Measurements from ENCODE around the gene HOXC4. TPM values are rescaled to one million over a fixed set of nuclear protein-coding genes. Genes with fewer than 3 reads are reported as not detected.

HOXC4 gene
- total RNA-seq, 1 experiment from 2014 or later: 9.6 TPM

- Histone ChIP-seq H3K4me3 (ENCODE audit: low read depth, low read length, poor library complexity, severe bottlenecking) (peak overlapping the region; percentile 55), H3K27me3 (replicated peaks; ENCODE audit: insufficient read depth, low read depth, low read length, poor library complexity) (no peaks in the 10 kb centered on the region), H3K4me1 (ENCODE audit: insufficient read depth, low read length, poor library complexity, severe bottlenecking) (peaks cover 34% of the 10 kb centered on the region), H3K36me3 (ENCODE audit: insufficient read depth, low read length, poor library complexity, severe bottlenecking) (no peaks in the 10 kb centered on the region), H3K9me3 (ENCODE audit: low read depth, low read length, poor library complexity, severe bottlenecking) (no peaks in the 10 kb centered on the region), H3K27ac (ENCODE audit: low read depth, low read length, poor library complexity, severe bottlenecking) (no peak overlapping the region)
- BruUV-seq (replicated peaks): no TSS peak
- TF ChIP-seq CTCF (conservative IDR thresholded peaks at IDR 0.05; ENCODE audit: low read depth, low read length): no peak
- TF ChIP-seq EZH2 (IDR thresholded peaks at IDR 0.05; ENCODE audit: borderline replicate concordance, low read depth, low read length, poor library complexity, severe bottlenecking): no peak
- CTCF ChIA-PET: interaction anchor here (0.7 to 1.2 kb wide), 2 partner anchors 57 to 155 kb away, joined by 3 read pairs; no protein-coding TSS in a partner anchor
- intact Hi-C loops (cut with micrococcal nuclease; ENCODE audit: unreplicated experiment): no loop called here
- POLR2A ChIA-PET (ENCODE audit: low non-redundant PET): no interaction called here
- peak; percentile 33 for DNase-seq (ENCODE audit: low spot score)
Observed at GRCh38 chr12:54052438-54053002, 1.1 kb upstream of the HOXC4 start.

- BruUV-seq (replicated peaks): no TSS peak
- intact Hi-C loops (cut with micrococcal nuclease; ENCODE audit: unreplicated experiment): no loop called here
- no peaks in the 10 kb centered on the region for H3K27me3 ChIP-seq (replicated peaks; ENCODE audit: insufficient read depth, low read depth, low read length, poor library complexity)
- DNase-seq (ENCODE audit: low spot score): no peak
- peaks cover 34% of the 10 kb centered on the region for H3K4me1 ChIP-seq (ENCODE audit: insufficient read depth, low read length, poor library complexity, severe bottlenecking)
- ChIA-PET POLR2A (ENCODE audit: low non-redundant PET) (interaction anchor here (0.7 kb wide), 1 partner anchor 36 kb away, joined by 4 read pairs; no protein-coding TSS in a partner anchor), CTCF (interaction anchor here (0.6 to 2.1 kb wide), 4 partner anchors 139 to 155 kb away, joined by 3 to 7 read pairs (median 4); no protein-coding TSS in a partner anchor)
- H3K9me3 ChIP-seq (ENCODE audit: low read depth, low read length, poor library complexity, severe bottlenecking): no peaks in the 10 kb centered on the region
- no peaks in the 10 kb centered on the region for H3K36me3 ChIP-seq (ENCODE audit: insufficient read depth, low read length, poor library complexity, severe bottlenecking)
- no peak for TF ChIP-seq CTCF (conservative IDR thresholded peaks at IDR 0.05; ENCODE audit: low read depth, low read length)
- no peak for TF ChIP-seq EZH2 (IDR thresholded peaks at IDR 0.05; ENCODE audit: borderline replicate concordance, low read depth, low read length, poor library complexity, severe bottlenecking)
- H3K4me3 ChIP-seq (ENCODE audit: low read depth, low read length, poor library complexity, severe bottlenecking): peak overlapping the region; percentile 55
- H3K27ac ChIP-seq (ENCODE audit: low read depth, low read length, poor library complexity, severe bottlenecking): no peak overlapping the region
Observed at GRCh38 chr12:54053003-54053750, 458 bp upstream of the HOXC4 start.

- Histone ChIP-seq H3K4me3 (ENCODE audit: low read depth, low read length, poor library complexity, severe bottlenecking) (peak overlapping the region; percentile 55), H3K36me3 (ENCODE audit: insufficient read depth, low read length, poor library complexity, severe bottlenecking) (no peaks in the 10 kb centered on the region), H3K4me1 (ENCODE audit: insufficient read depth, low read length, poor library complexity, severe bottlenecking) (peaks cover 34% of the 10 kb centered on the region), H3K27me3 (replicated peaks; ENCODE audit: insufficient read depth, low read depth, low read length, poor library complexity) (no peaks in the 10 kb centered on the region), H3K27ac (ENCODE audit: low read depth, low read length, poor library complexity, severe bottlenecking) (no peak overlapping the region), H3K9me3 (ENCODE audit: low read depth, low read length, poor library complexity, severe bottlenecking) (no peaks in the 10 kb centered on the region)
- POLR2A ChIA-PET (ENCODE audit: low non-redundant PET): no interaction called here
- BruUV-seq (replicated peaks): no TSS peak
- intact Hi-C loops (cut with micrococcal nuclease; ENCODE audit: unreplicated experiment): no loop called here
- CTCF ChIA-PET: interaction anchor here (2.1 kb wide), 1 partner anchor 147 kb away, joined by 5 read pairs; no protein-coding TSS in a partner anchor
- DNase-seq (ENCODE audit: low spot score): no peak
- TF ChIP-seq EZH2 (IDR thresholded peaks at IDR 0.05; ENCODE audit: borderline replicate concordance, low read depth, low read length, poor library complexity, severe bottlenecking) (no peak), CTCF (conservative IDR thresholded peaks at IDR 0.05; ENCODE audit: low read depth, low read length) (no peak)
Observed at GRCh38 chr12:54054742-54055194, 1.1 kb downstream of the HOXC4 start.
